Keratinocyte (primary cell): ENCODE results near the gene BICRAL.

Source experiments
- CTCF ChIP-seq, 3 experiments: IDR thresholded peaks in 1 of 3; conservative IDR thresholded peaks in 1 of 3; optimal IDR thresholded peaks in 1 of 3; 2 replicates in 2 of 3; 3 replicates in 1 of 3; pipeline versions ENCODE3 to v1.5.1; 2011; ENCODE audit warnings: low read length in 3 of 3, mild to moderate bottlenecking in 3 of 3, moderate library complexity in 2 of 3, control low read depth in 1 of 3, inconsistent platforms in 1 of 3; ENCODE audit not compliant: insufficient read depth in 2 of 3; ENCODE audit errors: extremely low read depth in 1 of 3
- EZH2 ChIP-seq: IDR thresholded peaks from one replicate; pipeline ENCODE4 v1.6.1; 2012; ENCODE audit warnings: inconsistent platforms, mild to moderate bottlenecking, low read length, moderate library complexity

- TF ChIP-seq CTCF (optimal IDR thresholded peaks at IDR 0.05 in 1 of 3, IDR thresholded peaks at IDR 0.05 in 1 of 3, conservative IDR thresholded peaks at IDR 0.05 in 1 of 3; ENCODE audit: extremely low read depth in 1 of 3, insufficient read depth in 2 of 3, low read length in 3 of 3) (no peak), EZH2 (no peak)
Measured at GRCh38 chr6:42746463-42747391, 35.1 kb upstream of the BICRAL start.
